ENCODE results near the gene SPX. TPM values are rescaled to one million over a fixed set of nuclear protein-coding genes. Genes with fewer than 3 reads are reported as not detected.

Gene SPX
- total RNA-seq, 4 donors from 2014 or later: 0.38 to 5.4 (median 1.3) TPM

- TF ChIP-seq, protein P1, sequence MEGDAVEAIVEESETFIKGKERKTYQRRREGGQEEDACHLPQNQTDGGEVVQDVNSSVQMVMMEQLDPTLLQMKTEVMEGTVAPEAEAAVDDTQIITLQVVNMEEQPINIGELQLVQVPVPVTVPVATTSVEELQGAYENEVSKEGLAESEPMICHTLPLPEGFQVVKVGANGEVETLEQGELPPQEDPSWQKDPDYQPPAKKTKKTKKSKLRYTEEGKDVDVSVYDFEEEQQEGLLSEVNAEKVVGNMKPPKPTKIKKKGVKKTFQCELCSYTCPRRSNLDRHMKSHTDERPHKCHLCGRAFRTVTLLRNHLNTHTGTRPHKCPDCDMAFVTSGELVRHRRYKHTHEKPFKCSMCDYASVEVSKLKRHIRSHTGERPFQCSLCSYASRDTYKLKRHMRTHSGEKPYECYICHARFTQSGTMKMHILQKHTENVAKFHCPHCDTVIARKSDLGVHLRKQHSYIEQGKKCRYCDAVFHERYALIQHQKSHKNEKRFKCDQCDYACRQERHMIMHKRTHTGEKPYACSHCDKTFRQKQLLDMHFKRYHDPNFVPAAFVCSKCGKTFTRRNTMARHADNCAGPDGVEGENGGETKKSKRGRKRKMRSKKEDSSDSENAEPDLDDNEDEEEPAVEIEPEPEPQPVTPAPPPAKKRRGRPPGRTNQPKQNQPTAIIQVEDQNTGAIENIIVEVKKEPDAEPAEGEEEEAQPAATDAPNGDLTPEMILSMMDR (IDR thresholded peaks at IDR 0.05): no peak
- DNase-seq (ENCODE audit: low spot score) (no peak), ATAC-seq (ENCODE audit: low FRiP score) (no peak)
Observed at GRCh38 chr12:21561158-21561557, 35.1 kb downstream of the SPX start.

DNA sequence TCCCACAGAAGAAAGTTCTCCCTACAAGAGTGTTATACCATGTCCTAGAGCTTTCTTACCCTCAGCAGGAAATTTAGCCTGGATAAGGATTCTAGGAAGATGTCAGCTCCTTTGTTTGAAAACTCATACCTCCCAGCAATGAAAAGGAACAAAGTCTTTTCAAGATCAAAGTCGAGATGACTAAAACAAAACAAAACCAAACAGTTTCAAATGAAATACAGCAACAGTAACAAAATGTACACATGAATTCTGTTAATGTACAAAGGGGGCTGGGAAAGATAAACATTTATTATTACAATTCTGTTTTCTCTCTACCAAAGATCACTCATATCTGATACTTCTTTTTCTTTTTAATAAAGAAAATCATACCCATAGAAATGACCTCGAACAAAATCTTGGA lies 36.8 kb downstream of the SPX start:
- ATAC-seq (ENCODE audit: low FRiP score) (no peak), DNase-seq (ENCODE audit: low spot score) (no peak)
- TF ChIP-seq, protein P1 (IDR thresholded peaks at IDR 0.05): no peak

GRCh38 chr12:21566223-21566906 lies 40.3 kb downstream of the SPX start:
- ATAC-seq (ENCODE audit: low FRiP score): no peak
- TF ChIP-seq, protein P1 (IDR thresholded peaks at IDR 0.05): no peak

DNA sequence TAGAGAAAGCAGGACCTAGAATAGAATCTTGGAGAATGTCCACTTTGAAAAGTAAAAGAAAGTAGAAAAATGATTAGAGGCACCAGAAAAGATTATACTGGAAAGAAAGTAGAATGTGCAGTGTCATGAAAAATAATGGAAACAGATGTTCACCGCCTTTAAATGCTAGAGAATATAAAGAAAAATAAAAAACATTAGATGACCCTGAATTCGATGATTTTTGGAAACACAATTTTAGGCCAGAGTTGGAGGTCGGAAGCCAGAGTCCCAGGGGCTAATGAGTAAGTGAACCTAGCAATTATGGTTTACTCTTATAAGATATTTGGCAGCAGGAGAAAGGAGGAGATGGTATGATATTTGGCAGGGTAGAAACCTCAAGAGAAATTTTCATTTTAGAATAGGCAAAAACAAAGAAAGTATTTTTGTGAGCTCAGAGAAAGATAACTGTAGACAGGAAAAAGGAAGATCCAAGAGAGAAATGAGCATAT lies 40.9 kb downstream of the SPX start:
- no peak for DNase-seq (ENCODE audit: low spot score)
- TF ChIP-seq, protein P1 (IDR thresholded peaks at IDR 0.05): no peak
- ATAC-seq (ENCODE audit: low FRiP score): no peak

More at GRCh38 chr12:21566223-21566906, 40.3 kb downstream of the SPX start:
- no peak for DNase-seq (ENCODE audit: low spot score)

DNA sequence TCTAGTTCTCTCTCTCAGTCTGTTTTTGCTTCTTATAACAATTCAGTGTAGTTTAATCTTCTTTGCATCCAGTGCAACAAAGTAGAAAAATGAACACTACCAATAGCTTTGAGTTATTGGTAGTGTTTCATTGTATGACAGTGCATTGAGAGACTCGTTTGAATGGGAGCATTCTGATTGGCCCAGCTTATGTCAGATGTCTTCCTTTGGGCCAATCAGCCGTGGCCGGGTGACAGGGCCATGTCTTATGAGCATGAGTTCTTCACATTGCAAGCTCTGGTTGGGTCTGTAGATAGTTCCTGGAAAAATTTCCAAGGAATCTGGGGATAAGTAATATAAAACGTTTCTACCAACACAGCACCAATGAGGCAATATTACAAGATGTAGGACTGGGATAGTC lies 42.0 kb downstream of the SPX start:
- DNase-seq (ENCODE audit: low spot score) (no peak), ATAC-seq (ENCODE audit: low FRiP score) (no peak)
- TF ChIP-seq, protein P1 (IDR thresholded peaks at IDR 0.05): no peak

DNA sequence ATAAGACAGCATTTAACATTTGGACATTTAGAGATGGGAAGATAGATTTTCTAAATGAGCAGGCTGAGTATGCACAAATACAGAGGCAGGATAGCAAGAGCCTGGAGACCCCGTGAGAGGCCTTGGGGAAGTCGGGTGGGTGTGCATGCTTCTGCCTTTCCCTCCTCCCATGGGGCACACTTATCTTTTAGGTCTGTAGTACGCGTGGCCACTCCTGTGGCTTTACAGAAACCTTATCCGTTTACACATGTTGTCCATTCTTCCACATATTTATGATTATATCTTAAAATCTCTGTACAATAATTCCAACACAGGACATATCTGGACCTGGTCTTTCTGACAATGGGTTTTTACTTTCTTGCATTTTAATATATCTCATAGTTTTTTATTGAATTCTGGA lies 45.0 kb downstream of the SPX start:
- DNase-seq (ENCODE audit: low spot score) (no peak), ATAC-seq (ENCODE audit: low FRiP score) (no peak)
- TF ChIP-seq, protein P1 (IDR thresholded peaks at IDR 0.05): no peak

DNA sequence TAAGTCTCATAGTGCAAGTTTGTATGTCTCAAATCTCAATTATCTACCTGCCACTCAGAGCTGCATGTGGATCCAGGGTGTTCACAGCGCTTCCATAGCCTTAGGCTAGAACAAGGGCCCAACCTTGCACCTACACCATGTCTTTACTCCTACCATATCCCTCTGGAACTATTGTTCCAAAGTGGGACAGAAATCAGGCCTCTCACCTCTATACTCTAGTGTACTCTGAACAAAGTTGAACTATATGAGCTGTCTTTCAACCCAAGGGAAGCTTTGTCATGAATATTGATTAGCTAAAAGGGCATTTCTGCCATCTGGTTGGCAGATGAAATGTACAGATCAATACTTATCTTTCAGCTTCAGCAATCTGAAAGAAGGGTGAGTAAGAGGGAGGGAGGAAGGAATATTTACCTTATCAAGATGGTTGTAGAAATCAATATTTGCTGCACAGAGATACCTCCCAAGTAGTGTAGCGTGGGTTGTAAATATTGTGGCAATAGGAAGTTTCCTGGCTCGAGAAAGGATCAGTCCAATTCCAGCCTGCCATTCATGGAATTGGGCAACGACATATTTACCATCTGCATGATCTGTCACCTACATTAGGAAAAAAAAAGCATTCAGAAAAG lies 47.8 kb downstream of the SPX start:
- no peak for DNase-seq (ENCODE audit: low spot score)

More for the DNA sequence above, 47.8 kb downstream of the SPX start:
- no peak for ATAC-seq (ENCODE audit: low FRiP score)
- TF ChIP-seq, protein P1 (IDR thresholded peaks at IDR 0.05): no peak

Measured in omental fat pad (tissue), 4 donors.